Nephron (organoid): ENCODE data around the gene C1orf52.

Experiments used
- H3K27ac Mint-ChIP-seq, 3 experiments: 2 replicates each; pipeline ENCODE4 v1.8.0; 2020; ENCODE audit warnings: mixed read lengths in 3 of 3, mild to moderate bottlenecking in 2 of 3, moderate library complexity in 1 of 3
- H3K27me3 Mint-ChIP-seq: 2 replicates; pipeline ENCODE4 v1.8.0; 2021; ENCODE audit warnings: low read depth, mild to moderate bottlenecking, moderate library complexity, mixed read lengths
- H3K36me3 Mint-ChIP-seq: 2 replicates; pipeline ENCODE4 v1.8.0; 2020; ENCODE audit warnings: low read depth, mixed read lengths
- H3K4me1 Mint-ChIP-seq: 2 replicates; pipeline ENCODE4 v1.8.0; 2020; ENCODE audit warnings: mixed read lengths
- H3K4me3 Mint-ChIP-seq, 3 experiments: 2 replicates each; pipeline ENCODE4 v1.8.0; 2020; ENCODE audit warnings: mild to moderate bottlenecking in 3 of 3, mixed read lengths in 3 of 3, moderate library complexity in 2 of 3
- H3K9me3 Mint-ChIP-seq: 2 replicates; pipeline ENCODE4 v1.8.0; 2020; ENCODE audit warnings: mixed read lengths
- TF ChIP-seq, protein P1 (sequence below), 3 experiments: fragments of 200-600 bp; sonication (generic); IDR thresholded peaks; one replicate each; pipeline ENCODE4 v1.5.0; 2021; ENCODE audit warnings: antibody characterized with exemption in 3 of 3; ENCODE audit not compliant: unreplicated experiment in 3 of 3

C1orf52 gene

GRCh38 chr1:85259118-85259911 lies at the start of gene C1orf52:
TSS of gene C1orf52 (minus strand) at chr1:85259662. CDS start at chr1:85259633, 29 bp downstream.
- Mint-ChIP-seq H3K36me3 (peaks cover 55% of the 10 kb centered on the region), H3K27ac (peak within 1 kb of the TSS; percentile 87 to 97 (median 92))
- TF ChIP-seq, protein P1, sequence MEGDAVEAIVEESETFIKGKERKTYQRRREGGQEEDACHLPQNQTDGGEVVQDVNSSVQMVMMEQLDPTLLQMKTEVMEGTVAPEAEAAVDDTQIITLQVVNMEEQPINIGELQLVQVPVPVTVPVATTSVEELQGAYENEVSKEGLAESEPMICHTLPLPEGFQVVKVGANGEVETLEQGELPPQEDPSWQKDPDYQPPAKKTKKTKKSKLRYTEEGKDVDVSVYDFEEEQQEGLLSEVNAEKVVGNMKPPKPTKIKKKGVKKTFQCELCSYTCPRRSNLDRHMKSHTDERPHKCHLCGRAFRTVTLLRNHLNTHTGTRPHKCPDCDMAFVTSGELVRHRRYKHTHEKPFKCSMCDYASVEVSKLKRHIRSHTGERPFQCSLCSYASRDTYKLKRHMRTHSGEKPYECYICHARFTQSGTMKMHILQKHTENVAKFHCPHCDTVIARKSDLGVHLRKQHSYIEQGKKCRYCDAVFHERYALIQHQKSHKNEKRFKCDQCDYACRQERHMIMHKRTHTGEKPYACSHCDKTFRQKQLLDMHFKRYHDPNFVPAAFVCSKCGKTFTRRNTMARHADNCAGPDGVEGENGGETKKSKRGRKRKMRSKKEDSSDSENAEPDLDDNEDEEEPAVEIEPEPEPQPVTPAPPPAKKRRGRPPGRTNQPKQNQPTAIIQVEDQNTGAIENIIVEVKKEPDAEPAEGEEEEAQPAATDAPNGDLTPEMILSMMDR (IDR thresholded peaks at IDR 0.05; ENCODE audit: unreplicated experiment in 3 of 3) = peak; percentile 98 to 100 (median 99)

DNA sequence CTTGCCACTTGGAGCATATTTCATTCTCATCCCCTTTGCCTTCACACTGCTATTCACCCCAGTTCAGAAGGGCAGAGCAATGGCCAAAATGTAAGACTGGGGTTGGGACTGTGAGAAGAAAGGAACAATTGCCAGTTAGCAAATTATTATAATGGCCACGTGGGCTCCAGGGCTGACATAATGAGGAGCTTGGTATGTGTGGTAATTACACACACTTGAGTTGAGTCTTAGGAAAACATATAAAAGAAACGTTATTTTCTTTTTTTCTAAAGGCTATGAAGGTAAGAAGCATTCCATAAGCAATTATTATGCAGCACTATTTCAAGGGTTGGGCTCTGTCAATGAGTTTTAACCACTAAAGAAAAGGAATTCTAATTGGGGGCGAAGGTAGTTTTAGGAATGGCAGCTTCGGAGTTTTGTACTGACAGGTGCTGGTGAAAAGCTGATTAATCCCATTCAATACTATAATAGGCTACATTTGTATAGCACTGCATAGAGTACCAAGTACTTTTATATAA lies 49.4 kb upstream of the C1orf52 start:
- Mint-ChIP-seq H3K4me1 (peaks cover 5% of the 10 kb centered on the region), H3K27ac (no peak overlapping the region), H3K4me3 (no peak overlapping the region), H3K36me3 (no peaks in the 10 kb centered on the region), H3K9me3 (no peaks in the 10 kb centered on the region), H3K27me3 (peaks cover 7% of the 10 kb centered on the region)
- TF ChIP-seq, protein P1 (IDR thresholded peaks at IDR 0.05; ENCODE audit: unreplicated experiment in 3 of 3) = no peak

More at GRCh38 chr1:85259118-85259911, at the start of gene C1orf52:
- Mint-ChIP-seq H3K27me3 (no peaks in the 10 kb centered on the region), H3K4me1 (peaks cover 28% of the 10 kb centered on the region), H3K4me3 (peak within 1 kb of the TSS; percentile 86 to 100 (median 99)), H3K9me3 (no peaks in the 10 kb centered on the region)

DNA sequence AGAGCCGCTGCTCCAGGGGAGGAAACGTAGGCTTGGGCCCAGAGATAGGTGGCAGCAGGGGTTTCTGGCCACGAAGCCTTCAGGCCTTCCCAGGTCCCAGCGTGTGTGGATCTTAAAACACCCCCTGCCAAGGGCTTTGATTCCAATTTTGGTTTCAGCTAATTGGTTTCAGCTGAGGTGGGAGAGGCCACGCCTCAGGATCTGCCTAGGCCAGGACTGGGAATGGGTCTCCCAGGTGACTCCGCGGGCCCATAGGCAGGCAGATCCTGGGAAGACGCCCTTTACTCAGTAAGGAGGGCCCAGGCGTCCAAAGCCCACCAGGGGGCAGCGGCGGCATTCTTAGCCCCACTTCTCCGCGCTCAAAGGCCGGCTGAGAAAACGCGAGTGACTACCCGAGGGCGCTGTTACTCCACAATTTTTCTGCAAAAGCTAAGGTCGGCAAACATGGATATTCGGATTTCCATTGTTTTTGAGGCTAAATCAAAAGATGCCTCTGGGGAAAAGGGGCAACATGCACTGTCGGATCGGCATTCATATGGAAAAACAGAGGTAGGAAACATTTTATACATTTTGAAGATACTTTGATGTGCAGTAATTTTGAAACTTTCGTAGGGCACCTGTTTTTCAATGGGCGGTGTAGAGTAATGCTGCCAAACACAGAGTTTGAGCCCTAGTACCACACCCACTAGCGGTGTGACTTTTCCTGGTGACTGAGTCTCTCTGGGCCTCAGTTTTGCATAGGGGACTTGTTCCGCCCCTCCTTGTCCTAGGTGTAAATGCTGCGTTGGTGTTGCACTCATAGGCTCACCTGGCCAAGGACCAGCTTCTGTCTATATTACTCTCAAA lies 48.7 kb upstream of the C1orf52 start:
- TF ChIP-seq, protein P1 (IDR thresholded peaks at IDR 0.05; ENCODE audit: unreplicated experiment in 3 of 3) = peak; percentile 98 to 99 (median 99)

DNA sequence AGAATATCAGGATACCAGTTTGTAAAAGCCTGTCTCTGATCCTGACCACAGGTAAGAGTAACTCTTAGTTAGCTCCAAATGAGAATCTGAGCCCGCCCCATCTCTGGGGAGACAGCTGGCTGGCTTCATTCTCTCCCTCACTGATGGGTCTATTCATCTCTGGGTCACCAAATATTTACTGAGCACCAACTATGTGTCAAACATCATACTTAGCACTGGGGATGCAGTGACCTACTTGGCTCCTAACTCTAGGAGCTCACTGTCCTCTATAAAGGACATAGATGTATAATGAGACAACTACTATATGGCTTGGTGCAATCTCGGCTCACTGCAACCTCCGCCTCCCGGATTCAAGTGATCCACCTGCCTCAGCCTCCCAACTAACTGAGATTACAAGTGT lies 46.8 kb upstream of the C1orf52 start:
- Mint-ChIP-seq H3K9me3 (no peaks in the 10 kb centered on the region), H3K27ac (no peak overlapping the region), H3K4me3 (no peak overlapping the region), H3K4me1 (peaks cover 5% of the 10 kb centered on the region), H3K27me3 (peaks cover 7% of the 10 kb centered on the region), H3K36me3 (no peaks in the 10 kb centered on the region)
- TF ChIP-seq, protein P1 (IDR thresholded peaks at IDR 0.05; ENCODE audit: unreplicated experiment in 3 of 3) = no peak

More for the DNA sequence above, 48.7 kb upstream of the C1orf52 start:
- H3K9me3 Mint-ChIP-seq = no peaks in the 10 kb centered on the region
- H3K27ac Mint-ChIP-seq = no peak overlapping the region
- no peaks in the 10 kb centered on the region for H3K36me3 Mint-ChIP-seq
- peaks cover 7% of the 10 kb centered on the region for H3K27me3 Mint-ChIP-seq
- H3K4me3 Mint-ChIP-seq = no peak overlapping the region
- peaks cover 5% of the 10 kb centered on the region for H3K4me1 Mint-ChIP-seq

- Mint-ChIP-seq H3K4me3 (no peak overlapping the region), H3K27ac (no peak overlapping the region), H3K4me1 (peaks cover 5% of the 10 kb centered on the region), H3K9me3 (no peaks in the 10 kb centered on the region), H3K36me3 (no peaks in the 10 kb centered on the region), H3K27me3 (no peaks in the 10 kb centered on the region)
- TF ChIP-seq, protein P1 (IDR thresholded peaks at IDR 0.05; ENCODE audit: unreplicated experiment in 3 of 3) = no peak
Observed at GRCh38 chr1:85303440-85304162, 44.1 kb upstream of the C1orf52 start.
